HG03135 (cell line): ENCODE data around the gene ZNF77.
"Not testable (repeated sequence)": the region's sequence is repeated elsewhere in the genome, so short reads cannot be mapped to it uniquely, and the experiment has no call there.

Experiments used
- ATAC-seq: cut with Tn5 transposase; IDR thresholded peaks from one replicate; pipeline ENCODE4 v1.9.1; 2021; ENCODE audit warnings: mild to moderate bottlenecking, moderate library complexity; ENCODE audit not compliant: unreplicated experiment

Gene ZNF77

GRCh38 chr19:2944775-2945574 is at the start of gene ZNF77:
ZNF77 (minus strand) TSS chr19:2944971; CDS start chr19:2944840, 131 bp downstream.
- ATAC-seq: peak; percentile 95

- ATAC-seq: no peak
Measured at GRCh38 chr19:2993579-2993978, 48.8 kb upstream of the ZNF77 start.

- ATAC-seq: no peak
Measured at GRCh38 chr19:2992958-2993357, 48.2 kb upstream of the ZNF77 start.

- not testable (repeated sequence) for ATAC-seq
Measured at GRCh38 chr19:2992333-2992732, 47.6 kb upstream of the ZNF77 start.

- ATAC-seq: no peak
Measured at GRCh38 chr19:2989236-2989946, 44.6 kb upstream of the ZNF77 start.

- ATAC-seq: no peak
Measured at GRCh38 chr19:2988568-2988967, 43.8 kb upstream of the ZNF77 start.

- no peak for ATAC-seq
Measured at GRCh38 chr19:2987797-2988196, 43.0 kb upstream of the ZNF77 start.

- ATAC-seq: no peak
Measured at GRCh38 chr19:2986951-2987524, 42.3 kb upstream of the ZNF77 start.

- no peak for ATAC-seq
Measured at GRCh38 chr19:2984215-2984528, 39.4 kb upstream of the ZNF77 start.

- ATAC-seq: no peak
Measured at GRCh38 chr19:2983351-2984214, 38.8 kb upstream of the ZNF77 start.

GRCh38 chr19:2982983-2983350 is 38.2 kb upstream of the ZNF77 start:
- no peak for ATAC-seq

- ATAC-seq: no peak
Measured at GRCh38 chr19:2982561-2982960, 37.8 kb upstream of the ZNF77 start.

- ATAC-seq: no peak
Measured at GRCh38 chr19:2981898-2982297, 37.1 kb upstream of the ZNF77 start.

GRCh38 chr19:2978772-2979171 is 34.0 kb upstream of the ZNF77 start:
- no peak for ATAC-seq

GRCh38 chr19:2978166-2978767 is 33.5 kb upstream of the ZNF77 start:
- ATAC-seq: no peak

- no peak for ATAC-seq
Measured at GRCh38 chr19:2977746-2978138, 33.0 kb upstream of the ZNF77 start.

GRCh38 chr19:2977001-2977745 is 32.4 kb upstream of the ZNF77 start, which contains the start of gene TLE6:
TLE6 (plus strand) TSS chr19:2977564; CDS start chr19:2978234, 670 bp downstream.
- ATAC-seq: peak; percentile 93

- ATAC-seq: no peak
Measured at GRCh38 chr19:2976609-2977000, 31.8 kb upstream of the ZNF77 start.

- ATAC-seq: no peak
Measured at GRCh38 chr19:2974342-2975041, 29.7 kb upstream of the ZNF77 start.
